ENCODE data around the gene MAP3K19. TPM values are rescaled to one million over a fixed set of nuclear protein-coding genes. Genes with fewer than 3 reads are reported as not detected.

MAP3K19 gene
- total and polyA plus RNA-seq, 2 experiments from 2014 or later = not detected

- H3K27ac ChIP-seq (ENCODE audit: low read depth) = no peak overlapping the region
- Mint-ChIP-seq H3K36me3 (ENCODE audit: low read depth) (peaks cover 8% of the 10 kb centered on the region), H3K4me3 (no peak overlapping the region), H3K27me3 (ENCODE audit: insufficient read depth, low read depth, poor library complexity) (no peaks in the 10 kb centered on the region), H3K27ac (no peak overlapping the region), H3K9me3 (no peaks in the 10 kb centered on the region), H3K4me1 (no peaks in the 10 kb centered on the region)
- no peak overlapping the region for H2AFZ ChIP-seq
- ATAC-seq = no peak
- H3K9me2 ChIP-seq (ENCODE audit: insufficient read depth) = no peaks in the 10 kb centered on the region
- no peaks in the 10 kb centered on the region for H3K36me3 ChIP-seq (ENCODE audit: insufficient read depth)
- H3K79me2 ChIP-seq (replicated peaks; ENCODE audit: insufficient read depth) = 0 out of 2 replicates have a peak, but pooled peaks cover 5% of the 10 kb centered on the region
- H3K4me1 ChIP-seq (ENCODE audit: insufficient read depth) = no peaks in the 10 kb centered on the region
- no peak overlapping the region for H3K4me3 ChIP-seq
- H4K20me1 ChIP-seq (replicated peaks; ENCODE audit: insufficient read depth) = no peaks in the 10 kb centered on the region
- H3K27me3 ChIP-seq (ENCODE audit: insufficient read depth) = no peaks in the 10 kb centered on the region
- H3K4me2 ChIP-seq = no peak overlapping the region
- H3F3A ChIP-seq (replicated peaks; ENCODE audit: low read depth) = no peaks in the 10 kb centered on the region
- TF ChIP-seq JUNB (IDR thresholded peaks at IDR 0.05; ENCODE audit: unreplicated experiment) (no peak), POLR2AphosphoS5 (IDR thresholded peaks at IDR 0.05; ENCODE audit: low read depth) (no peak), CREB1 (CRISPR knock-in tag; IDR thresholded peaks at IDR 0.05; ENCODE audit: low read depth) (no peak), NANOG (IDR thresholded peaks at IDR 0.05; ENCODE audit: borderline replicate concordance) (no peak), ZNF114 (CRISPR knock-in tag; IDR thresholded peaks at IDR 0.05) (no peak), CTCF (conservative IDR thresholded peaks at IDR 0.05; ENCODE audit: low read depth in 2 of 2) (no peak), EZH2phosphoT487 (IDR thresholded peaks at IDR 0.05; ENCODE audit: unreplicated experiment) (no peak), ETS1 (IDR thresholded peaks at IDR 0.05) (no peak), REST (IDR thresholded peaks at IDR 0.05; ENCODE audit: unreplicated experiment) (no peak), ZNF462 (CRISPR knock-in tag; IDR thresholded peaks at IDR 0.05) (no peak), ZNF331 (CRISPR knock-in tag; IDR thresholded peaks at IDR 0.05; ENCODE audit: low read depth) (no peak), STAT1 (IDR thresholded peaks at IDR 0.05; ENCODE audit: unreplicated experiment) (no peak), EZH2 (IDR thresholded peaks at IDR 0.05; ENCODE audit: low read depth, unreplicated experiment) (no peak)
- no peak for DNase-seq (ENCODE audit: low spot score)
These were observed 49.6 kb upstream of the MAP3K19 start for GRCh38 chr2:135096665-135097446.

Data from GM23338 (cell line).